Trophoblast cell (in vitro differentiated cells and primary cell): Measurements from ENCODE around the gene WIPF2.
A peak's percentile ranks its signal among the peaks of the same experiment; 100 is the strongest.

Experiments
- DNase-seq, 2 donors: peaks; one replicate each; pipeline ENCODE4 v3.0.0-alpha.2; 2016
- H2AFZ ChIP-seq: 2 replicates; pipeline ENCODE4 v1.6.1; 2013; ENCODE audit warnings: low read length, moderate library complexity, mild to moderate bottlenecking; ENCODE audit not compliant: insufficient read depth, poor library complexity
- H2AK5ac ChIP-seq: 2 replicates; pipeline ENCODE4 v1.6.1; 2013; ENCODE audit warnings: mild to moderate bottlenecking, low read length
- H2BK120ac ChIP-seq: 2 replicates; pipeline ENCODE4 v1.6.1; 2013; ENCODE audit warnings: low read length, mild to moderate bottlenecking, moderate library complexity; ENCODE audit not compliant: insufficient read depth, poor library complexity
- H2BK12ac ChIP-seq: 2 replicates; pipeline ENCODE4 v1.6.1; 2013; ENCODE audit warnings: mild to moderate bottlenecking, low read length, moderate library complexity
- H2BK5ac ChIP-seq: 2 replicates; pipeline ENCODE4 v1.6.1; 2013; ENCODE audit warnings: low read length, low read depth, moderate library complexity, mild to moderate bottlenecking; ENCODE audit not compliant: poor library complexity
- H3K14ac ChIP-seq: 2 replicates; pipeline ENCODE4 v1.6.1; 2013; ENCODE audit warnings: mild to moderate bottlenecking, low read length
- H3K18ac ChIP-seq: 2 replicates; pipeline ENCODE4 v1.6.1; 2013; ENCODE audit warnings: mild to moderate bottlenecking, low read length
- H3K23ac ChIP-seq: 2 replicates; pipeline ENCODE4 v1.6.1; 2013; ENCODE audit warnings: low read length
- H3K27ac ChIP-seq: 2 replicates; pipeline ENCODE4 v1.5.1; 2013; ENCODE audit warnings: low read depth, mild to moderate bottlenecking, inconsistent platforms, low read length, moderate library complexity
- H3K27me3 ChIP-seq: 2 replicates; pipeline ENCODE4 v1.6.1; 2013; ENCODE audit warnings: inconsistent platforms, mild to moderate bottlenecking, low read length, moderate library complexity; ENCODE audit not compliant: insufficient read depth
- H3K36me3 ChIP-seq, 2 experiments: 1 replicate in 1 of 2; 2 replicates in 1 of 2; pipeline ENCODE4 v1.6.1; 2013; ENCODE audit warnings: low read length in 2 of 2, mild to moderate bottlenecking in 2 of 2, moderate library complexity in 1 of 2; ENCODE audit not compliant: insufficient read depth in 2 of 2, control insufficient read depth in 1 of 2
- H3K4ac ChIP-seq: 2 replicates; pipeline ENCODE4 v1.6.1; 2013; ENCODE audit warnings: low read depth, mild to moderate bottlenecking, low read length, moderate library complexity
- H3K4me1 ChIP-seq, 2 experiments: 1 replicate in 1 of 2; 2 replicates in 1 of 2; pipeline ENCODE4 v1.6.1; 2013; ENCODE audit warnings: low read length in 2 of 2, mild to moderate bottlenecking in 2 of 2, moderate library complexity in 1 of 2; ENCODE audit not compliant: insufficient read depth in 2 of 2, control insufficient read depth in 1 of 2
- H3K4me2 ChIP-seq: 2 replicates; pipeline ENCODE4 v1.6.1; 2013; ENCODE audit warnings: inconsistent platforms, mild to moderate bottlenecking, low read length, moderate library complexity
- H3K4me3 ChIP-seq: 2 replicates; pipeline ENCODE4 v1.5.1; 2013; ENCODE audit warnings: mild to moderate bottlenecking, low read depth, low read length, inconsistent platforms
- H3K79me1 ChIP-seq: one replicate; pipeline ENCODE4 v1.6.1; 2013; ENCODE audit warnings: low read length
- H3K79me2 ChIP-seq: 2 replicates; pipeline ENCODE4 v1.6.1; 2013; ENCODE audit warnings: low read length, mild to moderate bottlenecking; ENCODE audit not compliant: control insufficient read depth, insufficient read depth, poor library complexity
- H3K9ac ChIP-seq: 2 replicates; pipeline ENCODE4 v1.6.1; 2013; ENCODE audit warnings: mild to moderate bottlenecking, low read length
- H3K9me3 ChIP-seq: 2 replicates; pipeline ENCODE4 v1.6.1; 2013; ENCODE audit warnings: low read depth, mild to moderate bottlenecking, control low read depth, inconsistent platforms, low read length; ENCODE audit not compliant: insufficient read depth
- H4K12ac ChIP-seq: 2 replicates; pipeline ENCODE4 v1.6.1; 2013; ENCODE audit warnings: low read depth, mild to moderate bottlenecking, low read length, moderate library complexity
- H4K8ac ChIP-seq: 2 replicates; pipeline ENCODE4 v1.6.1; 2013; ENCODE audit warnings: low read depth, mild to moderate bottlenecking, low read length, moderate library complexity
- H4K91ac ChIP-seq: one replicate; pipeline ENCODE4 v1.6.1; 2013; ENCODE audit warnings: low read depth, mild to moderate bottlenecking, low read length, moderate library complexity
- WGBS: extraction: QIAGEN DNeasy Blood & Tissue Kit; methylation state at CpG from one replicate; pipeline ENCODE4 v1.1.7; 2013; ENCODE audit warnings: missing lambda C conversion rate; ENCODE audit not compliant: insufficient read length, insufficient coverage; ENCODE audit errors: extremely low coverage; 5-methylcytosine and 5-hydroxymethylcytosine counted together

WIPF2 gene

GRCh38 chr17:40251576-40251975, 32.5 kb downstream of the WIPF2 start:
- no peaks in the 10 kb centered on the region for H3K79me2 ChIP-seq
- no peaks in the 10 kb centered on the region for H3K9me3 ChIP-seq
- no peak for DNase-seq
- H3K36me3 ChIP-seq = peaks cover 2% of the 10 kb centered on the region in 2 experiments
- H3K27me3 ChIP-seq = no peaks in the 10 kb centered on the region
- H3K79me1 ChIP-seq = no peaks in the 10 kb centered on the region
- no peak overlapping the region for H2BK12ac ChIP-seq
- H2AK5ac ChIP-seq = no peak overlapping the region
- no peak overlapping the region for H4K8ac ChIP-seq
- no peak overlapping the region for H3K27ac ChIP-seq
- peak overlapping the region; percentile 55 for H3K4ac ChIP-seq
- peaks cover 3 to 4% of the 10 kb centered on the region in 2 experiments for H3K4me1 ChIP-seq
- no peak overlapping the region for H3K23ac ChIP-seq
- H2AFZ ChIP-seq = no peak overlapping the region
- no peak overlapping the region for H3K4me3 ChIP-seq
- H3K4me2 ChIP-seq = no peak overlapping the region
- no peak overlapping the region for H3K18ac ChIP-seq
- H4K12ac ChIP-seq = no peak overlapping the region
- no peak overlapping the region for H4K91ac ChIP-seq
- no peak overlapping the region for H3K9ac ChIP-seq
- H2BK5ac ChIP-seq = no peak overlapping the region
- H2BK120ac ChIP-seq = no peak overlapping the region
- no peak overlapping the region for H3K14ac ChIP-seq

GRCh38 chr17:40253565-40253964, 34.5 kb downstream of the WIPF2 start:
- no CpG with 5 or more reads among the region's 3 CpGs for WGBS
- no peaks in the 10 kb centered on the region for H3K79me1 ChIP-seq
- no peak overlapping the region for H3K9ac ChIP-seq
- no peak overlapping the region for H4K8ac ChIP-seq
- H2AK5ac ChIP-seq = no peak overlapping the region
- no peak overlapping the region for H3K18ac ChIP-seq
- no peak overlapping the region for H2BK12ac ChIP-seq
- no peak overlapping the region for H4K12ac ChIP-seq
- no peak for DNase-seq
- no peak overlapping the region for H2BK5ac ChIP-seq
- no peak overlapping the region for H2BK120ac ChIP-seq
- H3K36me3 ChIP-seq = peaks cover 11% of the 10 kb centered on the region in 2 experiments
- no peaks in the 10 kb centered on the region for H3K9me3 ChIP-seq
- no peaks in the 10 kb centered on the region for H3K4me1 ChIP-seq
- H3K79me2 ChIP-seq = no peaks in the 10 kb centered on the region
- H2AFZ ChIP-seq = no peak overlapping the region
- H3K27me3 ChIP-seq = no peaks in the 10 kb centered on the region
- H3K4me3 ChIP-seq = no peak overlapping the region
- no peak overlapping the region for H3K14ac ChIP-seq
- no peak overlapping the region for H3K23ac ChIP-seq
- H3K4me2 ChIP-seq = no peak overlapping the region
- no peak overlapping the region for H4K91ac ChIP-seq
- H3K27ac ChIP-seq = no peak overlapping the region
- H3K4ac ChIP-seq = no peak overlapping the region

- Histone ChIP-seq H3K4me1 (no peaks in the 10 kb centered on the region), H2BK120ac (no peak overlapping the region), H2AFZ (no peak overlapping the region), H3K27ac (no peak overlapping the region), H2BK5ac (no peak overlapping the region), H3K9ac (no peak overlapping the region), H4K12ac (no peak overlapping the region), H4K91ac (no peak overlapping the region), H3K79me1 (no peaks in the 10 kb centered on the region), H3K79me2 (no peaks in the 10 kb centered on the region), H3K4ac (no peak overlapping the region), H2AK5ac (no peak overlapping the region), H3K9me3 (no peaks in the 10 kb centered on the region), H2BK12ac (no peak overlapping the region), H3K4me3 (no peak overlapping the region), H3K18ac (no peak overlapping the region), H3K27me3 (no peaks in the 10 kb centered on the region), H3K36me3 (peaks cover 33 to 39% of the 10 kb centered on the region in 2 experiments), H3K23ac (no peak overlapping the region), H3K14ac (no peak overlapping the region), H4K8ac (no peak overlapping the region), H3K4me2 (no peak overlapping the region)
- WGBS = no CpG with 5 or more reads among the region's 2 CpGs
- DNase-seq = no peak
Measured at GRCh38 chr17:40259505-40259904, 40.4 kb downstream of the WIPF2 start.

- H2AFZ ChIP-seq = no peak overlapping the region
- no peak overlapping the region for H3K4ac ChIP-seq
- no peak overlapping the region for H2BK12ac ChIP-seq
- H3K4me3 ChIP-seq = no peak overlapping the region
- no peak overlapping the region for H3K14ac ChIP-seq
- H4K12ac ChIP-seq = no peak overlapping the region
- no peaks in the 10 kb centered on the region for H3K79me1 ChIP-seq
- no peak overlapping the region for H4K8ac ChIP-seq
- H2BK5ac ChIP-seq = no peak overlapping the region
- H3K36me3 ChIP-seq = peaks cover 38 to 46% of the 10 kb centered on the region in 2 experiments
- H3K79me2 ChIP-seq = no peaks in the 10 kb centered on the region
- H3K9ac ChIP-seq = no peak overlapping the region
- H2BK120ac ChIP-seq = no peak overlapping the region
- H2AK5ac ChIP-seq = no peak overlapping the region
- no peak for DNase-seq
- no peak overlapping the region for H3K23ac ChIP-seq
- H3K9me3 ChIP-seq = no peaks in the 10 kb centered on the region
- no peaks in the 10 kb centered on the region for H3K27me3 ChIP-seq
- H3K4me1 ChIP-seq = no peaks in the 10 kb centered on the region
- H4K91ac ChIP-seq = no peak overlapping the region
- no peak overlapping the region for H3K18ac ChIP-seq
- WGBS = no CpG with 5 or more reads among the region's 7 CpGs
- no peak overlapping the region for H3K27ac ChIP-seq
- H3K4me2 ChIP-seq = no peak overlapping the region
Measured at GRCh38 chr17:40260528-40260927, 41.4 kb downstream of the WIPF2 start.
